ENCODE results near the gene MAML3. TPM values are rescaled to one million over a fixed set of nuclear protein-coding genes. Genes with fewer than 3 reads are reported as not detected.

Gene MAML3
- total and polyA plus RNA-seq, 2 experiments from 2014 or later, result 1.7 to 6.5 TPM

DNA sequence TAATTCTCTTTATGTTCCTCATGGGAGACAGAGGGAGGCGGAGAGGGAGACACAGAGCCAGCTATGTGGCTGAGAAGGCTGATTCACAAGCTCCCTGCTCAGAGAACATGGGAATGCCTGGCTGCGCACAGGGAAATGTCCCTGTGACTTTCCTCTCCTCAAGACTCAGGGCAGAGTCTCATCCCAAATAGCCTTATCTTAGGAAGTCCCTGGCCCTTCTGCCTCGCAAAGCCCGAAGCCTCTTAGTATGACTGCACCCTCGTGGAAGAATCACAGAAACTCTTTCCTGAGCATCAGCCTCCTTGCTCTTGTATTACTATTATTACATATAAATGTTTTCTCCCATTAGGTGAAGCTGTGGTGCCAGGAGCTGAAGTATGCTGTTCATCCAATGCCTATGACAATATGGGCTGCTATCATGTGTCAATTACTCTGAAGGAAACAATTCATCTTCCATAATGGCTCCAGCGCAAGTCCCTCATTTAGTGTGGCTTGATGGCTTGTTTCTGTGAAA lies 257.8 kb downstream of the MAML3 start (continued):
- TF ChIP-seq, protein P1, sequence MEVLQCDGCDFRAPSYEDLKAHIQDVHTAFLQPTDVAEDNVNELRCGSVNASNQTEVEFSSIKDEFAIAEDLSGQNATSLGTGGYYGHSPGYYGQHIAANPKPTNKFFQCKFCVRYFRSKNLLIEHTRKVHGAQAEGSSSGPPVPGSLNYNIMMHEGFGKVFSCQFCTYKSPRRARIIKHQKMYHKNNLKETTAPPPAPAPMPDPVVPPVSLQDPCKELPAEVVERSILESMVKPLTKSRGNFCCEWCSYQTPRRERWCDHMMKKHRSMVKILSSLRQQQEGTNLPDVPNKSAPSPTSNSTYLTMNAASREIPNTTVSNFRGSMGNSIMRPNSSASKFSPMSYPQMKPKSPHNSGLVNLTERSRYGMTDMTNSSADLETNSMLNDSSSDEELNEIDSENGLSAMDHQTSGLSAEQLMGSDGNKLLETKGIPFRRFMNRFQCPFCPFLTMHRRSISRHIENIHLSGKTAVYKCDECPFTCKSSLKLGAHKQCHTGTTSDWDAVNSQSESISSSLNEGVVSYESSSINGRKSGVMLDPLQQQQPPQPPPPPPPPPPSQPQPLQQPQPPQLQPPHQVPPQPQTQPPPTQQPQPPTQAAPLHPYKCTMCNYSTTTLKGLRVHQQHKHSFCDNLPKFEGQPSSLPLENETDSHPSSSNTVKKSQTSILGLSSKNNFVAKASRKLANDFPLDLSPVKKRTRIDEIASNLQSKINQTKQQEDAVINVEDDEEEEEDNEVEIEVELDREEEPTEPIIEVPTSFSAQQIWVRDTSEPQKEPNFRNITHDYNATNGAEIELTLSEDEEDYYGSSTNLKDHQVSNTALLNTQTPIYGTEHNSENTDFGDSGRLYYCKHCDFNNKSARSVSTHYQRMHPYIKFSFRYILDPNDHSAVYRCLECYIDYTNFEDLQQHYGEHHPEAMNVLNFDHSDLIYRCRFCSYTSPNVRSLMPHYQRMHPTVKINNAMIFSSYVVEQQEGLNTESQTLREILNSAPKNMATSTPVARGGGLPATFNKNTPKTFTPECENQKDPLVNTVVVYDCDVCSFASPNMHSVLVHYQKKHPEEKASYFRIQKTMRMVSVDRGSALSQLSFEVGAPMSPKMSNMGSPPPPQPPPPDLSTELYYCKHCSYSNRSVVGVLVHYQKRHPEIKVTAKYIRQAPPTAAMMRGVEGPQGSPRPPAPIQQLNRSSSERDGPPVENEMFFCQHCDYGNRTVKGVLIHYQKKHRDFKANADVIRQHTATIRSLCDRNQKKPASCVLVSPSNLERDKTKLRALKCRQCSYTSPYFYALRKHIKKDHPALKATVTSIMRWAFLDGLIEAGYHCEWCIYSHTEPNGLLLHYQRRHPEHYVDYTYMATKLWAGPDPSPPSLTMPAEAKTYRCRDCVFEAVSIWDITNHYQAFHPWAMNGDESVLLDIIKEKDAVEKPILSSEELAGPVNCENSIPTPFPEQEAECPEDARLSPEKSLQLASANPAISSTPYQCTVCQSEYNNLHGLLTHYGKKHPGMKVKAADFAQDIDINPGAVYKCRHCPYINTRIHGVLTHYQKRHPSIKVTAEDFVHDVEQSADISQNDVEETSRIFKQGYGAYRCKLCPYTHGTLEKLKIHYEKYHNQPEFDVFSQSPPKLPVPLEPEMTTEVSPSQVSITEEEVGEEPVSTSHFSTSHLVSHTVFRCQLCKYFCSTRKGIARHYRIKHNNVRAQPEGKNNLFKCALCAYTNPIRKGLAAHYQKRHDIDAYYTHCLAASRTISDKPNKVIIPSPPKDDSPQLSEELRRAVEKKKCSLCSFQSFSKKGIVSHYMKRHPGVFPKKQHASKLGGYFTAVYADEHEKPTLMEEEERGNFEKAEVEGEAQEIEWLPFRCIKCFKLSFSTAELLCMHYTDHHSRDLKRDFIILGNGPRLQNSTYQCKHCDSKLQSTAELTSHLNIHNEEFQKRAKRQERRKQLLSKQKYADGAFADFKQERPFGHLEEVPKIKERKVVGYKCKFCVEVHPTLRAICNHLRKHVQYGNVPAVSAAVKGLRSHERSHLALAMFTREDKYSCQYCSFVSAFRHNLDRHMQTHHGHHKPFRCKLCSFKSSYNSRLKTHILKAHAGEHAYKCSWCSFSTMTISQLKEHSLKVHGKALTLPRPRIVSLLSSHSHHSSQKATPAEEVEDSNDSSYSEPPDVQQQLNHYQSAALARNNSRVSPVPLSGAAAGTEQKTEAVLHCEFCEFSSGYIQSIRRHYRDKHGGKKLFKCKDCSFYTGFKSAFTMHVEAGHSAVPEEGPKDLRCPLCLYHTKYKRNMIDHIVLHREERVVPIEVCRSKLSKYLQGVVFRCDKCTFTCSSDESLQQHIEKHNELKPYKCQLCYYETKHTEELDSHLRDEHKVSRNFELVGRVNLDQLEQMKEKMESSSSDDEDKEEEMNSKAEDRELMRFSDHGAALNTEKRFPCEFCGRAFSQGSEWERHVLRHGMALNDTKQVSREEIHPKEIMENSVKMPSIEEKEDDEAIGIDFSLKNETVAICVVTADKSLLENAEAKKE (CRISPR knock-in tag; IDR thresholded peaks at IDR 0.05), result no peak
- TF ChIP-seq JUNB (IDR thresholded peaks at IDR 0.05; ENCODE audit: unreplicated experiment), result no peak

DNA sequence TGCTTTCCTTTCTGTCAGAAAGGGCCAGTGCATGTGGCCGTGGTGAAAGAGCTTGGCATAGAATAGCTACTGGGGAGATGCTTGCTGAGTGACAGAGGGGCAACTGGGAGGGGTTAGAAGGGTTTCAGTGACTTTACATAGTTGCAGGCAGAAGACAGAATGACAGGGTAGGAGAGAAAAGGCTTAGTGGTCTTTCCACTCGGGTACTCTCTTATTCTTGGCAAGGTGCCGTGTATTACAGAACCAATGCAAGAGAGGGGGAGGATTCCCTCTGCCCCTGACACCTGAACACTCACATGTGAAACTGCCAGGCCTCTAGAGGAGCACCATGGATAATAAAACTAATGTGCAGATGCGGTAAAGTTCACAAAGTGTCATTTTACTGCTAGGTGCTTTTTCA lies 260.2 kb downstream of the MAML3 start:
- Histone ChIP-seq H3K4me1 (ENCODE audit: insufficient read depth) (peaks cover 6% of the 10 kb centered on the region; the same call in 1 of the 2 replicates), H3K79me2 (replicated peaks; ENCODE audit: insufficient read depth) (no peaks in the 10 kb centered on the region), H3K4me3 (no peak overlapping the region), H3K27ac (ENCODE audit: low read depth) (no peak overlapping the region), H2AFZ (no peak overlapping the region), H3K4me2 (no peak overlapping the region), H3K9me2 (ENCODE audit: insufficient read depth) (peaks cover 12% of the 10 kb centered on the region), H4K20me1 (replicated peaks; ENCODE audit: insufficient read depth) (no peaks in the 10 kb centered on the region), H3F3A (replicated peaks; ENCODE audit: low read depth) (no peaks in the 10 kb centered on the region), H3K36me3 (ENCODE audit: insufficient read depth) (no peaks in the 10 kb centered on the region), H3K27me3 (ENCODE audit: insufficient read depth) (no peaks in the 10 kb centered on the region)
- no peak overlapping the region for H3K27ac Mint-ChIP-seq
- no peak overlapping the region for H3K4me3 Mint-ChIP-seq
- no peaks in the 10 kb centered on the region for H3K4me1 Mint-ChIP-seq
- no peaks in the 10 kb centered on the region for H3K9me3 Mint-ChIP-seq
- H3K27me3 Mint-ChIP-seq (ENCODE audit: insufficient read depth, low read depth, poor library complexity), result peaks cover 3% of the 10 kb centered on the region
- peaks cover 2% of the 10 kb centered on the region; the same call in 1 of the 3 replicates for H3K36me3 Mint-ChIP-seq (ENCODE audit: low read depth)
- TF ChIP-seq JUNB (IDR thresholded peaks at IDR 0.05; ENCODE audit: unreplicated experiment) (no peak), ZNF114 (CRISPR knock-in tag; IDR thresholded peaks at IDR 0.05) (no peak), EZH2 (IDR thresholded peaks at IDR 0.05; ENCODE audit: low read depth, unreplicated experiment) (no peak), CREB1 (CRISPR knock-in tag; IDR thresholded peaks at IDR 0.05; ENCODE audit: low read depth) (no peak), NANOG (IDR thresholded peaks at IDR 0.05; ENCODE audit: borderline replicate concordance) (no peak), EZH2phosphoT487 (IDR thresholded peaks at IDR 0.05; ENCODE audit: unreplicated experiment) (no peak), POLR2AphosphoS5 (IDR thresholded peaks at IDR 0.05; ENCODE audit: low read depth) (no peak), STAT1 (IDR thresholded peaks at IDR 0.05; ENCODE audit: unreplicated experiment) (no peak)
- TF ChIP-seq, protein P2, sequence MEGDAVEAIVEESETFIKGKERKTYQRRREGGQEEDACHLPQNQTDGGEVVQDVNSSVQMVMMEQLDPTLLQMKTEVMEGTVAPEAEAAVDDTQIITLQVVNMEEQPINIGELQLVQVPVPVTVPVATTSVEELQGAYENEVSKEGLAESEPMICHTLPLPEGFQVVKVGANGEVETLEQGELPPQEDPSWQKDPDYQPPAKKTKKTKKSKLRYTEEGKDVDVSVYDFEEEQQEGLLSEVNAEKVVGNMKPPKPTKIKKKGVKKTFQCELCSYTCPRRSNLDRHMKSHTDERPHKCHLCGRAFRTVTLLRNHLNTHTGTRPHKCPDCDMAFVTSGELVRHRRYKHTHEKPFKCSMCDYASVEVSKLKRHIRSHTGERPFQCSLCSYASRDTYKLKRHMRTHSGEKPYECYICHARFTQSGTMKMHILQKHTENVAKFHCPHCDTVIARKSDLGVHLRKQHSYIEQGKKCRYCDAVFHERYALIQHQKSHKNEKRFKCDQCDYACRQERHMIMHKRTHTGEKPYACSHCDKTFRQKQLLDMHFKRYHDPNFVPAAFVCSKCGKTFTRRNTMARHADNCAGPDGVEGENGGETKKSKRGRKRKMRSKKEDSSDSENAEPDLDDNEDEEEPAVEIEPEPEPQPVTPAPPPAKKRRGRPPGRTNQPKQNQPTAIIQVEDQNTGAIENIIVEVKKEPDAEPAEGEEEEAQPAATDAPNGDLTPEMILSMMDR (conservative IDR thresholded peaks at IDR 0.05; ENCODE audit: low read depth in 2 of 2), result no peak
- ATAC-seq (no peak; the same call in 2 of the 3 replicates), DNase-seq (ENCODE audit: low spot score) (no peak)
